ENCODE measurements around the gene DMWD. TPM values are rescaled to one million over a fixed set of nuclear protein-coding genes. Genes with fewer than 3 reads are reported as not detected.
"Not testable (repeated sequence)": the region's sequence is repeated elsewhere in the genome, so short reads cannot be mapped to it uniquely, and the experiment has no call there.

The DMWD gene
- total RNA-seq, 1 donor from 2014 or later = 29.9 TPM

DNA sequence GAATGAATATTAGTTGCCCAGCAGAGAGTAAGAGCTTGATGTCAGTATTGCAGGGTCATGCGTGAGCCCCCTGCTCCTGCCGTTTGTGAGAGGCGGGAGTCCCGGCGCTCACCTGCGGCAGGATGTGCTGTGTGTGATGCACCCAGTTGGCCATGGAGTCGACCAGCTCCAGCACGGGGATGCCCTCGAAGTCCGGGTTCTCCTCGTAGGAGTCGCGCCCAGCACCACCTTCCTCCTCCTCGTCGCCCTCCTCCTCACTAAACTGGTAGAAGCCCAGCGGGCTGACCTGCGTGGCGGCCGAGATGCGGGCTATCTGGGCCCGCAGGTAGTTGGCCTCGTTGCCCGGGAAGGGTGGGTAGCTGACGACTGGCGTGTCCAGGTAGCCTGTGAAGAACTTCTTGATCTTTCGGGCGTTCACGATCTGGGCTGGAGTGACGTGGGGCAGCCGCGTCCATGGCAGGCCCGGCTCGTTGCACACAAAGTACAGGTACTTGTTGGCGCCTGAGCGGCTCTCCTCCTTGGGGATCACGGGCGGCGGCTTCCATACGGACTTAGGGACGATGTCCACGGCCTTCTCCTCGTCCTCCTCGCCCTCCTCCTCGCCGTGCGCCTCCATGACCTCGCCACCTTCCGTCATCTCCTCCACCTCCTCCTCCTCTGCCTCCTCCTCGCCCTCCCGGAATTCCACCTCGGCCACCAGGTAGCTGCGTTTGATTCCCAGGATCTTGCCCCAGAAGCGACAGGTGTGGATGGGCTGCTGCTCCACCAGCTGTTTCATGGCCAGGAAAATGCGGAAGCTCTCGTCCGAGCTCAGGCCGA lies 11.7 kb upstream of the DMWD start:
- peaks cover 2% of the 10 kb centered on the region for H3K27me3 ChIP-seq (ENCODE audit: control insufficient read depth, insufficient read depth, low read length)
- TF ChIP-seq, protein P1, sequence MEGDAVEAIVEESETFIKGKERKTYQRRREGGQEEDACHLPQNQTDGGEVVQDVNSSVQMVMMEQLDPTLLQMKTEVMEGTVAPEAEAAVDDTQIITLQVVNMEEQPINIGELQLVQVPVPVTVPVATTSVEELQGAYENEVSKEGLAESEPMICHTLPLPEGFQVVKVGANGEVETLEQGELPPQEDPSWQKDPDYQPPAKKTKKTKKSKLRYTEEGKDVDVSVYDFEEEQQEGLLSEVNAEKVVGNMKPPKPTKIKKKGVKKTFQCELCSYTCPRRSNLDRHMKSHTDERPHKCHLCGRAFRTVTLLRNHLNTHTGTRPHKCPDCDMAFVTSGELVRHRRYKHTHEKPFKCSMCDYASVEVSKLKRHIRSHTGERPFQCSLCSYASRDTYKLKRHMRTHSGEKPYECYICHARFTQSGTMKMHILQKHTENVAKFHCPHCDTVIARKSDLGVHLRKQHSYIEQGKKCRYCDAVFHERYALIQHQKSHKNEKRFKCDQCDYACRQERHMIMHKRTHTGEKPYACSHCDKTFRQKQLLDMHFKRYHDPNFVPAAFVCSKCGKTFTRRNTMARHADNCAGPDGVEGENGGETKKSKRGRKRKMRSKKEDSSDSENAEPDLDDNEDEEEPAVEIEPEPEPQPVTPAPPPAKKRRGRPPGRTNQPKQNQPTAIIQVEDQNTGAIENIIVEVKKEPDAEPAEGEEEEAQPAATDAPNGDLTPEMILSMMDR (IDR thresholded peaks at IDR 0.05; ENCODE audit: insufficient read depth, low read length, poor library complexity, severe bottlenecking) = no peak
- no peak for DNase-seq (ENCODE audit: low read depth)
- no peaks in the 10 kb centered on the region for H3K36me3 ChIP-seq (ENCODE audit: control insufficient read depth, insufficient read depth, low read length)
- H3K4me3 ChIP-seq (ENCODE audit: low read depth, low read length) = no peak overlapping the region

DNA sequence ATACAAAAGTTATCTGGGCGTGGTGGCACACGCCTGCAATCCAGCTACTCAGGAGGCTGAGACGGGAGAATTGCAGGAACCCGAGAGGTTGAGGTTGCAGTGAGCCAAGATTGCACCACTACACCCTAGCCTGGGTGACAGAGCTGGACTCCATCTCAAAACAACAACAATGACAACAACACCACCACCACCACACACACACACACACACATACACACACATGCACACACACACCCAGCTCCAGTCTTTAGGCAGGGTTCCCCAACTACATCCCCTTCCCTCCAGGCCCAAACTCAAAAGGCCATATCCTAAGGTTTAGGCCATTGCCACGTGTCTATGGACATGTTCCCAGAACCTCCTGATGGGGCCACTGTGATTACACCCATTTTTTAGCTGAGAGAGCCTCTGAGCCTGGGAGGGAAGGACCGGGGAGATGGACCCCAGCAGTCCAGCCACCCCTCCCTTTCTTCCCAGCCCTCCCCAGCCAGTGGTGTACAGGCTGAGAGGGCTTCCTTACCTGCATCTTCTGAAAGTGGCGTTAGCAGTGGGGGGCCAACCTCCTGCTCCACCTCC lies 9.0 kb upstream of the DMWD start:
- H3K4me3 ChIP-seq (ENCODE audit: low read depth, low read length) = no peak overlapping the region
- TF ChIP-seq, protein P1 (IDR thresholded peaks at IDR 0.05; ENCODE audit: insufficient read depth, low read length, poor library complexity, severe bottlenecking) = no peak
- peaks cover 2% of the 10 kb centered on the region for H3K27me3 ChIP-seq (ENCODE audit: control insufficient read depth, insufficient read depth, low read length)
- no peak for DNase-seq (ENCODE audit: low read depth)
- H3K36me3 ChIP-seq (ENCODE audit: control insufficient read depth, insufficient read depth, low read length) = no peaks in the 10 kb centered on the region

DNA sequence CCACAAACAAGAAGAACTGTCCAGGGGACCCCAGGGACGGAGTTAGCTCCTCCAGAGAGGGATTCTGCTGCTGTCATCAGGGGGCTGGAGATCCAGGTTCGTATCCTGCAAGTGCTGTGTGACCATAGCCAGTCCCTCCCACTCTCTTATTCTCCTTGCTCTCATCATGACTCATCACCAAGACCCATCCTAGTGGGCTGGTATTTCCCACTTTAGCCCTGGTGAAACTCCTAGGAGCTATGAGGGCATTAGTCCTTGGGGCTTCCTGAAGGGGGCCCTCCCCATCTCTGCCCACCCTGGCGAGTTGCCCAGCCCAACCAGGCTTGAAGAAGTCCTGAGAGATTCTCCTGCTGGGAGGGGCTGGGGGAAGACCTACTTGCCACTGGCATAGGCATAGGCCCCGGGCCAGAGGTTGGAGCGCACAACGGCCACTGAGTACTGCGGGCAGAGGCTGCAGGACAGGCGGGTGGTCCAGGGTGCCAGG lies 7.5 kb upstream of the DMWD start:
- peaks cover 2% of the 10 kb centered on the region for H3K27me3 ChIP-seq (ENCODE audit: control insufficient read depth, insufficient read depth, low read length)
- no peaks in the 10 kb centered on the region for H3K36me3 ChIP-seq (ENCODE audit: control insufficient read depth, insufficient read depth, low read length)
- TF ChIP-seq, protein P1 (IDR thresholded peaks at IDR 0.05; ENCODE audit: insufficient read depth, low read length, poor library complexity, severe bottlenecking) = no peak
- peak; percentile 65 for DNase-seq (ENCODE audit: low read depth)
- no peak overlapping the region for H3K4me3 ChIP-seq (ENCODE audit: low read depth, low read length)

GRCh38 chr19:45799541-45799940 lies 6.9 kb upstream of the DMWD start:
- not testable (repeated sequence) for DNase-seq (ENCODE audit: low read depth); H3K4me3 ChIP-seq (ENCODE audit: low read depth, low read length); H3K36me3 ChIP-seq (ENCODE audit: control insufficient read depth, insufficient read depth, low read length); H3K27me3 ChIP-seq (ENCODE audit: control insufficient read depth, insufficient read depth, low read length)

DNA sequence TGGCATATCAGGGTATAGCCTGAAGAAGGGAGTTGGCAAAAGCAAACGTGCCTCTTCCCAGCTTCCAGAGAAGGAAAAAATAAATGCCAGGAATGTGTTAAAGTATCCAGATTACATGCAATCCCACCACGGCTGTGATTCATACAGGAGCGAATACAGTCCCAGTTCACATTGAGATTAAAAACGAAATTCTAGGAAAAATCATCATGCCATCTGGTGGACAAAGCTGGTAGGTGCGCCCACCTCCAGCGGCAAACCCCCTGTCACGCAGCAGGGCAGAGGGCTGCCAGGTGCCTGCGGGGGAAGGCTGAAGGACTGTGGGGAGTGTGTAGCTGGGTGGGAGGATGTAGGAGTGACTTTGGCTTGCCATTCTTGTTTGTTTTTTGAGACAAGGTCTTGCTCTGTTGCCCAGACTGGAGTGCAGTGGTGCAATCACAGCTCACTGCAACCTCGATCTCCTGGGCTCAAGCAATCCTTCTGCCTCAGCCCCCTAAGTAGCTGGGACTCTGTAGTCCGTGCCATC lies 6.4 kb upstream of the DMWD start:
- H3K36me3 ChIP-seq (ENCODE audit: control insufficient read depth, insufficient read depth, low read length) = no peaks in the 10 kb centered on the region
- DNase-seq (ENCODE audit: low read depth) = no peak
- H3K4me3 ChIP-seq (ENCODE audit: low read depth, low read length) = no peak overlapping the region
- TF ChIP-seq, protein P1 (IDR thresholded peaks at IDR 0.05; ENCODE audit: insufficient read depth, low read length, poor library complexity, severe bottlenecking) = peak; percentile 78
- H3K27me3 ChIP-seq (ENCODE audit: control insufficient read depth, insufficient read depth, low read length) = no peaks in the 10 kb centered on the region

- no peak for DNase-seq (ENCODE audit: low read depth)
- TF ChIP-seq, protein P1 (IDR thresholded peaks at IDR 0.05; ENCODE audit: insufficient read depth, low read length, poor library complexity, severe bottlenecking) = no peak
- Histone ChIP-seq H3K36me3 (ENCODE audit: control insufficient read depth, insufficient read depth, low read length) (no peaks in the 10 kb centered on the region), H3K4me3 (ENCODE audit: low read depth, low read length) (no peak overlapping the region), H3K27me3 (ENCODE audit: control insufficient read depth, insufficient read depth, low read length) (no peaks in the 10 kb centered on the region)
These were observed 2.0 kb upstream of the DMWD start for GRCh38 chr19:45794627-45795026.
